HPDE6-E6E7 (cell line): ENCODE results near the gene SSBP1.
A peak's percentile ranks its signal among the peaks of the same experiment; 100 is the strongest.
"Not testable (repeated sequence)": the region's sequence is repeated elsewhere in the genome, so short reads cannot be mapped to it uniquely, and the experiment has no call there.

Experiments used
- DNase-seq: peaks from one replicate; pipeline ENCODE4 v3.0.0; 2011; ENCODE audit warnings: missing footprints; ENCODE audit errors: extremely low spot score

SSBP1 gene

GRCh38 chr7:141770083-141770583 is 32.0 kb downstream of the SSBP1 start:
- DNase-seq: not testable (repeated sequence)

GRCh38 chr7:141776374-141776773 is 38.2 kb downstream of the SSBP1 start, which contains the start of gene TAS2R4:
TAS2R4 (plus strand) TSS chr7:141776674; CDS start chr7:141778489, 1,815 bp downstream.
- DNase-seq: no peak

GRCh38 chr7:141785706-141786552 is 47.8 kb downstream of the SSBP1 start:
- peak; percentile 20 for DNase-seq

- DNase-seq: no peak
These were observed 50.1 kb downstream of the SSBP1 start for GRCh38 chr7:141788296-141788695.

- no peak for DNase-seq
These were observed 51.8 kb downstream of the SSBP1 start, which contains the start of gene TAS2R5 for GRCh38 chr7:141789917-141790316. TAS2R5 (plus strand) TSS chr7:141790217; CDS start chr7:141790362, 145 bp downstream.

GRCh38 chr7:141792526-141792925 is 54.4 kb downstream of the SSBP1 start:
- no peak for DNase-seq
